Tibial nerve (tissue), 4 donors: ENCODE results near the gene LRRC28. TPM values are rescaled to one million over a fixed set of nuclear protein-coding genes. Genes with fewer than 3 reads are reported as not detected.

ENCODE experiments used
- DNase-seq, 2 donors: peaks; one replicate each; pipeline ENCODE4 v3.0.0-alpha.2; 2019; ENCODE audit warnings: low spot score in 2 of 2
- H3K27ac ChIP-seq, 4 donors: fragments of 200-600 bp; sonication (generic) in 3 of 4; one replicate each; pipeline ENCODE4 v1.5.1; 2017 to 2019; ENCODE audit warnings: mild to moderate bottlenecking in 1 of 4
- H3K27me3 ChIP-seq, 2 donors: fragments of 200-600 bp; sonication (generic) in 1 of 2; one replicate each; pipeline versions ENCODE4 v1.5.1 to v1.6.0; 2017 to 2019
- H3K36me3 ChIP-seq, 3 donors: fragments of 200-600 bp; sonication (generic); one replicate each; pipeline ENCODE4 v1.5.1; 2018 to 2019
- H3K4me1 ChIP-seq, 4 donors: fragments of 200-600 bp; sonication (generic) in 3 of 4; one replicate each; pipeline ENCODE4 v1.5.1; 2017 to 2019
- H3K4me3 ChIP-seq, 4 donors: fragments of 200-600 bp; sonication (generic) in 3 of 4; one replicate each; pipeline ENCODE4 v1.5.1; 2017 to 2019; ENCODE audit warnings: mild to moderate bottlenecking in 1 of 4, moderate library complexity in 1 of 4
- H3K9me3 ChIP-seq, 4 donors: fragments of 200-600 bp; sonication (generic) in 3 of 4; one replicate each; pipeline ENCODE4 v1.5.1; 2017 to 2019
- CTCF ChIP-seq, 5 experiments: fragments of 200-600 bp in 3 of 5; fragments of 450-650 bp in 2 of 5; sonication (generic) in 3 of 5; IDR thresholded peaks; one replicate each; pipeline ENCODE4 v1.5.1; 2016 to 2019; ENCODE audit warnings: antibody characterized with exemption in 5 of 5, mild to moderate bottlenecking in 3 of 5, moderate library complexity in 2 of 5
- EP300 ChIP-seq, 2 donors: sonication (generic); formaldehyde crosslinking; IDR thresholded peaks; one replicate each; pipeline ENCODE4 v1.6.1; 2017; ENCODE audit warnings: antibody characterized with exemption in 2 of 2, mild to moderate bottlenecking in 1 of 2
- POLR2A ChIP-seq, 2 donors: fragments of 450-650 bp; IDR thresholded peaks; one replicate each; pipeline ENCODE4 v1.6.1; 2017; ENCODE audit warnings: antibody characterized with exemption in 2 of 2, mild to moderate bottlenecking in 2 of 2, moderate library complexity in 2 of 2
- WGBS, 2 donors: methylation state at CpG; one replicate each; pipeline ENCODE4 v1.1.5; 2018; 5-methylcytosine and 5-hydroxymethylcytosine counted together
- total RNA-seq, 4 donors: library from RNA; depleted of rRNA; stranded (reverse); fragments of >200 nt; gene quantifications; one replicate each; pipeline ENCODE4 v1.1.0, GENCODE V29; 2016

The LRRC28 gene
- total RNA-seq, 4 donors from 2014 or later, result 21.6 to 73.4 (median 33.5) TPM

GRCh38 chr15:99412626-99413025, 161.3 kb downstream of the LRRC28 start:
- no peaks in the 10 kb centered on the region for H3K36me3 ChIP-seq
- WGBS, 2 donors, result 93 to 95% methylated on average over 8 of the region's 8 CpGs
- no peaks in the 10 kb centered on the region for H3K9me3 ChIP-seq
- H3K4me1 ChIP-seq, result peaks cover 0 to 23% (median 14%) of the 10 kb centered on the region in 4 donors
- no peak for DNase-seq
- H3K27me3 ChIP-seq, result no peaks in the 10 kb centered on the region
- no peak overlapping the region for H3K27ac ChIP-seq
- TF ChIP-seq CTCF (IDR thresholded peaks at IDR 0.05) (no peak), POLR2A (IDR thresholded peaks at IDR 0.05) (no peak), EP300 (IDR thresholded peaks at IDR 0.05) (no peak)
- no peak overlapping the region for H3K4me3 ChIP-seq

- 88 to 91% methylated on average over 16 to 21 of the region's 21 CpGs for WGBS, 2 donors
- H3K36me3 ChIP-seq, result no peaks in the 10 kb centered on the region
- no peak overlapping the region for H3K4me3 ChIP-seq
- no peak overlapping the region for H3K27ac ChIP-seq
- H3K27me3 ChIP-seq, result no peaks in the 10 kb centered on the region
- no peak for DNase-seq
- no peaks in the 10 kb centered on the region for H3K9me3 ChIP-seq
- no peak for TF ChIP-seq POLR2A (IDR thresholded peaks at IDR 0.05)
- TF ChIP-seq EP300 (IDR thresholded peaks at IDR 0.05), result no peak
- no peak for TF ChIP-seq CTCF (IDR thresholded peaks at IDR 0.05)
- peaks cover 0 to 7% (median 5%) of the 10 kb centered on the region in 4 donors for H3K4me1 ChIP-seq
Observed at GRCh38 chr15:99413955-99414754, 162.9 kb downstream of the LRRC28 start.

- no peaks in the 10 kb centered on the region for H3K4me1 ChIP-seq
- H3K36me3 ChIP-seq, result no peaks in the 10 kb centered on the region
- H3K9me3 ChIP-seq, result no peaks in the 10 kb centered on the region
- TF ChIP-seq EP300 (IDR thresholded peaks at IDR 0.05) (no peak), POLR2A (IDR thresholded peaks at IDR 0.05) (no peak), CTCF (IDR thresholded peaks at IDR 0.05) (no peak)
- no peak for DNase-seq
- no peak overlapping the region for H3K4me3 ChIP-seq
- no peaks in the 10 kb centered on the region for H3K27me3 ChIP-seq
- WGBS, 2 donors, result 85 to 90% methylated on average over 22 to 24 of the region's 25 CpGs
- no peak overlapping the region for H3K27ac ChIP-seq
Observed at GRCh38 chr15:99414755-99415731, 163.8 kb downstream of the LRRC28 start.

GRCh38 chr15:99416191-99417188, 165.2 kb downstream of the LRRC28 start:
- WGBS, 2 donors, result 70 to 81% methylated on average over 19 of the region's 19 CpGs
- no peak overlapping the region for H3K27ac ChIP-seq
- no peak for DNase-seq

More at GRCh38 chr15:99416191-99417188, 165.2 kb downstream of the LRRC28 start:
- Histone ChIP-seq H3K27me3 (no peaks in the 10 kb centered on the region), H3K4me3 (no peak overlapping the region), H3K4me1 (no peaks in the 10 kb centered on the region), H3K36me3 (no peaks in the 10 kb centered on the region), H3K9me3 (no peaks in the 10 kb centered on the region)
- TF ChIP-seq CTCF (IDR thresholded peaks at IDR 0.05) (no peak), EP300 (IDR thresholded peaks at IDR 0.05) (no peak)
